ENCODE measurements around the gene PUM2.
"Not testable (repeated sequence)": the region's sequence is repeated elsewhere in the genome, so short reads cannot be mapped to it uniquely, and the experiment has no call there.

PUM2 gene, protein sequence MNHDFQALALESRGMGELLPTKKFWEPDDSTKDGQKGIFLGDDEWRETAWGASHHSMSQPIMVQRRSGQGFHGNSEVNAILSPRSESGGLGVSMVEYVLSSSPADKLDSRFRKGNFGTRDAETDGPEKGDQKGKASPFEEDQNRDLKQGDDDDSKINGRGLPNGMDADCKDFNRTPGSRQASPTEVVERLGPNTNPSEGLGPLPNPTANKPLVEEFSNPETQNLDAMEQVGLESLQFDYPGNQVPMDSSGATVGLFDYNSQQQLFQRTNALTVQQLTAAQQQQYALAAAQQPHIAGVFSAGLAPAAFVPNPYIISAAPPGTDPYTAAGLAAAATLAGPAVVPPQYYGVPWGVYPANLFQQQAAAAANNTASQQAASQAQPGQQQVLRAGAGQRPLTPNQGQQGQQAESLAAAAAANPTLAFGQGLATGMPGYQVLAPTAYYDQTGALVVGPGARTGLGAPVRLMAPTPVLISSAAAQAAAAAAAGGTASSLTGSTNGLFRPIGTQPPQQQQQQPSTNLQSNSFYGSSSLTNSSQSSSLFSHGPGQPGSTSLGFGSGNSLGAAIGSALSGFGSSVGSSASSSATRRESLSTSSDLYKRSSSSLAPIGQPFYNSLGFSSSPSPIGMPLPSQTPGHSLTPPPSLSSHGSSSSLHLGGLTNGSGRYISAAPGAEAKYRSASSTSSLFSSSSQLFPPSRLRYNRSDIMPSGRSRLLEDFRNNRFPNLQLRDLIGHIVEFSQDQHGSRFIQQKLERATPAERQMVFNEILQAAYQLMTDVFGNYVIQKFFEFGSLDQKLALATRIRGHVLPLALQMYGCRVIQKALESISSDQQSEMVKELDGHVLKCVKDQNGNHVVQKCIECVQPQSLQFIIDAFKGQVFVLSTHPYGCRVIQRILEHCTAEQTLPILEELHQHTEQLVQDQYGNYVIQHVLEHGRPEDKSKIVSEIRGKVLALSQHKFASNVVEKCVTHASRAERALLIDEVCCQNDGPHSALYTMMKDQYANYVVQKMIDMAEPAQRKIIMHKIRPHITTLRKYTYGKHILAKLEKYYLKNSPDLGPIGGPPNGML
- total RNA-seq, result 37.7 to 141 (median 71.3) reads per million in 17 experiments

DNA sequence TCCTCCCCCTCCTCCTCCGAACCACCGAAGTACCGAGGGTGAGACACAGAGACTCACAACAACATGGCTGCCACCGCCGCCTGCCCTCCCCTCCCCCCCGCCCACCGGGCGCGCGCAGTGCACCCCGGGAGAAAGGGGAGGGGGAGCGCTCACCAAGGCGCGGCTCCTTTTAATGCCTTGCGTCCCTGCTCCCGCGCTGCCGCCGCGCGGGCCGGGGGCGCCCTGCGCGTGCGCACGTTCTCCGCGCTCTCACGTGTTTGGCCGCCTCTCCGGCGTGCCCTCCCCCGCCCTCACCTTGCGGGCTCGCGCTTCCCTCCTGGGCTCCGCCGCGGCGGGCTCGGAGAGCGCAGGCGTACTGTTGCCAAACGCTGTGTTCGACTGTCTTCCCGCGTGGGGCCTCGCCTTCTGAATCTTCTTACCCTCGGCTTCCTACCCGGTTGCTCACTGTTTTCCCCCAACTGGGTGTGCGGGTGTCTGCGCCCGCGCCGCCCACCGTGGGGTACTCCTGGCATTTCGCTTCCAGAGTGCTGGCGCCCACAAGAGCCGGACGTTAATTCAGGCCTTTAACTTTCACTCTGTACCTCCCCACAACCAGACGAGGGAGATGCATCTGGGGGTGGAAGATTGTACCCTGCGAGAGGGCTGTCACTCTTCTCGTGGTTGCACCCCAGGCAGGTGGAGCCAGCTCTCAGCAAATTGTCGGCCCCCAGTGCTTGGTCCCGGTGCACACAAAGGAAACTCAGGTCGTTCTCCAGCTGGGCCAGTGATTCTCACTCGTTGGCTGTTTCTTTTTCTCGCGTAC, at the start of gene PUM2:
TSS of gene PUM2 (minus strand) at position 92 of the 802 bp plus-strand sequence. CDS start 23,484 bp downstream, outside the sequence.
- peak; percentile 93 to 97 (median 95) for DNase-seq

DNA sequence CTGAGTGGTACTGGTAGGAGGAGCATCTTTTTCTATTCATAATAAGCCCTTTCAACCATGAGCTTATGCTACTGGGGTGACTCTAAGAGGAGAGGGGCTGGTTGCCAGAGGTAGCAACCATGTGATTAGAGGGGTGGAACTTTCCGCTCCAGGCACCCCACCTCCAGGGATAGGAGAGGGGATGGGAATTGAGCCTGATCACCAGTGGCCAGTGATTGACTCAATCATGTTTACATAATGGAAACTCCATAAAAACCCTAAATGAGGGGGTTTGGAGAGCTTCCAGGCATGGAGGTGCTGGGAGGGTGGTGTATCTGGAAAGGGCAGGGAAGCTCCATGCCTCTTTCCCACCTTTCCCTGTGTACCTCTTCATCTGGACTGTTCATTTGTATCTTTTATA, 49.7 kb upstream of the PUM2 start:
- DNase-seq, result no peak

DNA sequence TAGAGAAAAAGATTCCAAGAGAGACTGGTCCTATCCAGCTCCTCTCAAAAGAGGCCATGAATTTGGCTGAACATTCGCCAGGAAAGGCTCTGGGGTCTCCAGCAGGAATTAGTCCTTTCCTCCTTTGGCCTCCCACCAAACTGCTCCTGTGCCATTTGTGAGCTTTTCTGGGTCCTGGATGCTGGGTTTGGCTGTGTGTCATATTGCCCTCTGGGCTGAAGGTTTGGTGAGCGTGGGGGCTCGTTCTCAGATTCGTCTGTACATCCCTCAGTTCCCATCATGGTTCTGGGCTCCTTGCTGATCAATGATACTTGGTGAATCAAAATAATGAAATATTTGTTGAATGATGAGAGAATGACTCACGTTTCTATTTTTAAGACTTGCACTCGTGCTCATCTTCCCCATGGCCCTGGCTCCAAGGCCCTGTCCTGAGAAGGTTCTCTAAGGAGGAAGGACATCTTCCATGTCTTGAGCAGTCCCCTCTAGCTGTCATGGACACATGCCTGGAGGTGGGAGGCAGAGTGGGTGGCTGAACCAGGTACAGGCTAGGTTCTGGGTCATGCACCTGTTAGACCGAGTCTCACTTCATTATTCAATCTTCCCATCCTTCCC, 48.4 kb upstream of the PUM2 start:
- DNase-seq, result peak in 1 of 4 experiments; percentile 20

DNA sequence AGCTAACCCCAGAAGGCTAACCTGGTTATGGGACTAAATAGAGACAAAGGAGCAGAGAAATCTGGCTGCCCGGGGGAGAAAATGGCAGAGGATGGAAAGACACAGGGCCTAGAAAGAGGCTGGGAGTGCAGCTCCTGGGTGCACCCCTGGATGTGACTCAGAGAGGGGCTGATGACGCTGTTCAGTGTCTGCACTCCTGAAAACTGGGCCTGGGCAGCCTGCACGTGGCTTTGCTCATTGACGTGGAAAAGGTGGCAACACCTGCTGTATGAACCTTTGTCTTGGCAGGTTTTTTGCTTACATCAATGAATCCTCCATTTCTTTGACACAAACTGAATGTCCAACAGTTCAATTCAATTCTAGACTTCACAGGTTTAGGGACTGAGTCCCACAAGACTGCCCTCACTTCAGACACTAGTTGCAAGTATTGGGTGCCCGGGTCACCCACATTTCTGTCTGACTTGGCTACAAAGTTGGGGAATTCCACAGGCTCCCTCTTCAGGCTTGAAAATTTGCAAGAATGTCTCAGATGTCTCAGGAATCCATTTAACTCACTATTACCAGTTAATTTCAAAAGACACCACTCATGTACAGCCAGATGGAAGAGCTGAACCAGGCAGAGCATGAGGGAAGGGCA, 47.3 kb upstream of the PUM2 start:
- no peak for DNase-seq

DNA sequence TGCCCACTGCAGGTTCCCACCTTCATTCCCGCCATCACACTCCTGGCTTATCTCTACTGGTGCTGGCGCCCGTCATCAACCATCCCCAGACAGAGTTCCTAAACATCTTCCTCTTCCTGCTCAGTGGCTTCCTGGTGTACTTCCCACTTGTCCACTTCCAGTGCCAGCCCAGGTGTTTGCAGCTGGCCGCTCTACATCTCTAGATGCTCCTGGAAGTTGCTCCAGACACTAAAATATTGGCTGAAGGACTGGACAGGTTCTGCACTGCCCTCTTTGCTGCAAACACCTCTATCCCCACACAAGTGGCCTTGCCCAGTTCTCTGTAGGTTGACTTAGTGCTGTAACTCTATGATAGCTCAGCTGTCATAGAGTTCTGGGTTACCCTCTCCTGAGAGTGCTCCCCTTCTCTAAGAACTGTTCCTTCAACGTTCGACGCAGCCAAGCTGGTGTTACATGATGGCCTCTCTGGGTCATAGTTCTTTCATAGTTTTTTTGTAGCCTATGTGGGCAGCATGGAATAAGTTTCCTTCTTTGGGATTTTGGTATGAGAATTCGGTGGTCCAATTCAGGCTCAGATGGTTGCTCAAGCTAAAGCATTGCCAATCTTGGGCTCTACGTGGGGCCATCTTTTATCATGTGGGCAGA, 45.8 kb upstream of the PUM2 start:
- no peak for DNase-seq

DNA sequence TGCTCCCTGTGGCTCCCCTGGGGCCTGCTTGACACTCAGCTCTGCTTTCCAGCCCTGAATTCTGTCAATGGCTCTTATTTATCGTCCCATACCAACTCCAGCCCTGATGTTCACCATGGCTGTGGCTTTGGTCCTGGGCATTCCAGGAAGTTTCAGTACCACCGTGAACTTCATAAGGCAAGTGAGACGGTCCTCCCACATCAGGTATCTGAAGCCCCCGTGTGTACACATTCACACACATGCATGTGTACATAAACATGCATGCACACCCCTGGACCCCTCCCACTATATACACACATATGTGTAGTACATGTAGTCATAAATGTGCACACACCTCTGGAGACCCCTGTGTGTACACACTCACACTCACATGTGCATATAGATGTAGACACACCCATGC, 43.3 kb upstream of the PUM2 start:
- no peak for DNase-seq

DNA sequence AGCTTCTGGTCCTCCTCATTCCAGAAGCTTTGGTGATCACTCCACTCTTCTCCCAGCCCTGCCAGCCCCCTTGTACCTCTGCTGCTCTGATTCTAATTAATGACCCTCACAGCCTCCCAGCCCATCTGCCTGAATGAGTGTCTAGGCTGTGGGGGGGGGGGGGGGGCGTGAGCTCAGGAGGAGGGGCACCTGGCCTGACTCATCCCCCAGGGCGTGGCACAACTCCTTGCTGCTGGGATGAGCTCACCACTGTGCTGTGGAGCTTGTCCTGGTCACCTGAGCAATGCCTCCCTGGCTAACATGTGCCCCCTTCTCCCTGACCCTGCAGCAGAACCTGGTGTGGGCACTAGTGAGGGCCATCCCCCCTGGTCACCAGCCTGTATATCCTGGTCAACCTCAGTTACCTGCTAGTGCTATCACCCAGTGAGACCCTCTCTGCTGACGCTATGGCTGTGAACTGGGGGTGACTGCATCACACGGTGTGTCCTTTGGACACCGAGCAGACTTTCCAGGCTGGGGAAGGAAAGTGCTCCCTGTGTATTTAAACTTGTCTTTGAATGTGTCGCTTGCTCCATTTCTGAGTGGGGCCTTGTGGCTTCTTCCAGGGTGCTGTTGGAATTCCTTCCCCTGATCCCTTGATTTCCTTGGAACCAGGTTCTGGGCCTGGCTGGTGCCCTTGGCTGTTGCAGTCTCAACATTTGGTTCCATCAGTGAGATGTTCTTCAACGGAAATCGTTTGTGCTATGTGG, 41.5 kb upstream of the PUM2 start:
- DNase-seq, result no peak

DNA sequence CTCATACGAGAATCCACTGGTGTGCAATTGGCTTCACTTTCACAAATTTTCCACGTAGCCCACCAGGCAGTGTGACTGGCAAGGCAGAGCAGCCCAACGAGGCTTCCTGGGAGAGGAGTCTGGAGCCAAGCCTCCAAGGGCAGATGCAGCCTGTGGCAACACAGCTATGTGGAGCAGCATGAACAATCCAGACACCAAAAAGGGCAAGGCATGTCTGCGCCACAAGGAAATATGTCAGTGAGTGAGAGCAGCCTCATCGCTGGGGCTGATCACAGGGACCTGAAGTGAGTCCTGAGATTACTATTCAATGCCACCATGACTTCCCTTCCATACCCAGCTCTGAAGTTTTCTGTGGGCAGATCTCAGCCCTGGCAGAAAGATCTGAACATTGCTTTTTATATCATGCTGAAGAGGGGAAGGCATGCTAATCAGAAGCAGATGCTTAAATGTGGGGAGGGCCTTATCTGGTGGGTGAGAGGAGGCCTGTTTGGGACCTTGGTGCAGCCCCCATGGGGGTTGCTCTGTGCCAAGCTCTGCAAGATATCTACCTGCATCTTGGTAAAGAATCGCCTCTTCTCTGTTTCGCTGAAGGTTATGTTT, 40.0 kb upstream of the PUM2 start:
- no peak for DNase-seq

DNA sequence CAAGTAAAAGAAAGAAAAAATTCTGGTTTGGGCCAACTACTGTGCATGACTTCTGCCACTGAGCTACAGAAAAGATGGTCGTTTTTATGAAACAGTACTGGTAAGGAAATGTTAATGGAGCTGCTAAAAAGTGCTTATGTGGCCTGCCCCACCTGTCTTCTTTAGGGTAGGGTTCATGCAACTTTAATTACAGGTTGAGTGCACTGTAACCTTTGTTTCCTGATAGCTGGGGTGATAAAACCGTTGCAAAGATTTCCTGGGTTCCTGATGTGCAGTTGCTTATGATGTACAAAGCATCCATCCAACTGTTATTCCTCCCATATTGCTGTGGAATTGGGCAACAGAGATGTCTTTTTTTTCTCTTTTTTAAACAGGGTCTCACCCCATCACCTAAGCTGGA, 34.3 kb upstream of the PUM2 start:
- DNase-seq, result no peak

DNA sequence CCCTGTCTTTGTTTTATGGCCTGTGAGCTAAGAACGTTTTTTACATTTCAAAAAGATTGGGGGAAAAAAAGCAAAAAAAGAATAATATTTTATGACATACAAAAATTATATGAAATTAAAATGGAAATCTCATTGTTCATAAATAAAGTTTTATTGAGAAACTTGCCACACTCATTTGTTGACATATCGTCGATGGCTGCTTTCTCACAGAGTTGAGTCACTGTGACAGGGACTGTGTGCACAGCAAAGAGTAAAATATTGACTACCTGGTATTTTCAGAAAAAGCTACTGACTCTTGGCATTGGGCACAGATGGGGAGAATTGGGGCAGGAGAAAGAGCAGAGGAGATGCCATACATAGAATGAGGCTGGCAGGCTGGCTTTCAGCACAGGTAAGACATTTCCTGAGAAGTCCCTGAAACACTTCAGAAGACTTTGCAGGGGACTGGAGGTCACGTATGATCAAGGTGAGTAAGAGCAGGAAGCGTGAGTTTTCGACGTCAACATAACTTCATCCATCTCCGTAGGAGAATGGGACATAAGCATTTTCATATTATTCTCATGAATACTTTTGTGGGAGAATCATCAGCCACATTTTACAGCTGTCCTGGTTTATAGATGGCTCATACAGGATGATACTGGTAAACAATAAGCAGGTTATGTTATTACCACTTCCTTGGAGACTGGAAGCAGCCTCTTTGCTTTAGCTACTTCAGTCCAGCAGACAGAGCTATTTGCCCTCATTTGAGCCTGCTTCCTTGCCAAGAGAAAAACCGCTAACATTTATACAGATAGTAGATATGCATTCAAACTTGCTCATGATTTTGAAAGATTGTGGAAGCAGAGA, 32.5 kb upstream of the PUM2 start:
- DNase-seq, result no peak

DNA sequence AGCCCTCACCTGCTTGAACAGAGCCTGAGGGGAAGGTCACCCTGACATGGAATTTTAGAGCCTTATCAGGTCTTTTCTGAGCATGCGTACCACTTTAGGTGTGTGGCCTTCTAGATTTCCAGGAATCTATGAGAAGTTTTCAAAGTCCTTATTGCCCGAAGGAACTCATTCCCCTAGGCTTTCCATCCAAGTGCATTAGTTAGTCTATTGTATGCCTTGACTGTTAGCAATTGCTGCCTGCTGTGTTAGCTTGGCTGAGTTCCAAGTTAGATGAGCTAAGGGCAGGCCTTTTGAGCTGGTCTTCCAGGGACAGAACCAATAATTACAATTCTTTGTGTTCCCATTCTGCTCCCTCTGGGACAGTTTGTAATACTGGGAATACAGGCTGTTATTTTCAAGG, 30.8 kb upstream of the PUM2 start:
- no peak for DNase-seq

DNA sequence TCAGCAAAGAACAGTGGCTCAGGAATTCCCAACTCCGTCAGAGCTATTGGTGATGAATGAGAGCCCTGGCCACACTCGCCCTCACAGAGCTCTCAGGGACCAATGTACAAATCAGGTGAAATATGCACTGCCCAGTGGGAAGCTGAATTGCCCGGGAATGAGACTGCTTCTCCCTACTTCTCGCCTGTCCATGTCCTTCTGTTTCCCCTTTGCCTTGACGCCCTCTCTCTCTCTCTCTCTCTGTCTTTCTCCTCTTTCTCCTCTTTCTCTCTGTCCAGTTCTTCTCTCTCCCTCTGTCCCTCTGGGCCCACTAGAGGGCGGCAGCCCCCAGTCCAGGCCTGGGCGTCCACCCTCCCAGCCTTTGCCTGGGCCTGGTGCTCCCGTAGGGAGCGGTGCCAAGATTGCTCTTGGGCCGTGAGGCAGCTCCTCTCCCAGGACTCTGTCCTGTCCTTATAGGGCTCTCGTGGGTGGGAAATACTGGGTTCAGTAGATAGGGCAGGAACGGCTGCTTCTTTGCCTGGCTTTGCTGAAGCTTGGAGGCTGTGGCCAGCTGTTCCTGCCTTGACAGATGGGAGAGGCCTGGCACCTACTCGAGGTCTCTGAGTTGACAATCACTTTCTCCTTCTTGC, 28.4 kb upstream of the PUM2 start:
- DNase-seq, result peak; percentile 42 to 72 (median 57)

DNA sequence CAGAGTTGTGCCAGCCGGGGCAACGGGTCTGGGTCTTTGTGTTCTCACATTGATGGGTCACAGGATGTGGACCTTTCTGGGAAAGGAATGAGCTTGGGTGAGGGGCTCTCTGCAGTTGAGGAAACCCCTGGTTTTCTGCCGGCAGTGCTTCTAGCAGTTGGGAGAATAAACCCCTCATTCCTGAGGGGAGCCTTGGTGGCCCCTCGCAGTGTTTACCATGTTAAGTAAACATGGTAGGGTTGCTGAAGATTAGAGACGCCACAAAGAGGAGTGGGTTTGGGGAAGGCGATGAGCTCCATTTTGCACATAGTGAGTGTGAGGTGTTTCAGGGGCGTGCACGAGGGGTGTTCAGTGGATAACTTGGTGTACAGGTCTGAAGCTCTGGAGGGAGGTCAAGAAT, 27.7 kb upstream of the PUM2 start:
- DNase-seq, result no peak

DNA sequence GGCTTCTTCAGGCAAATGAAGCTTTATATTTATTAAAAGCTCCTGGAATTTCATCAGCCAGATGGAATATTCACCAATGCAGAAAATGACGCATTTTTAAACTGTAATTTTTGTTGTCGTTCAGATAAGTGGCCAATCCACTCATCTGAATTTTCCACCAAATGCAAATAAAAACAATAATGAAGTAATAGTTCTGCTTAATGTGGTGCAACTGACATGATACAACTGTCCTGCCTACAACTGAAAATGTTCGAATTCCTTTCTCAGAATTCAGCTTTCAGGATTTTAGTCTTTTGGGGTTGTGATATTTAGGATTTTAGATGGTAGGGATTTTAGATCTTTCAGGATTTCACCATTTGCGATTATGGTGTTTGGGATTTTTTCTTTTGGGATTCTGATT, 27.1 kb upstream of the PUM2 start:
- no peak for DNase-seq

DNA sequence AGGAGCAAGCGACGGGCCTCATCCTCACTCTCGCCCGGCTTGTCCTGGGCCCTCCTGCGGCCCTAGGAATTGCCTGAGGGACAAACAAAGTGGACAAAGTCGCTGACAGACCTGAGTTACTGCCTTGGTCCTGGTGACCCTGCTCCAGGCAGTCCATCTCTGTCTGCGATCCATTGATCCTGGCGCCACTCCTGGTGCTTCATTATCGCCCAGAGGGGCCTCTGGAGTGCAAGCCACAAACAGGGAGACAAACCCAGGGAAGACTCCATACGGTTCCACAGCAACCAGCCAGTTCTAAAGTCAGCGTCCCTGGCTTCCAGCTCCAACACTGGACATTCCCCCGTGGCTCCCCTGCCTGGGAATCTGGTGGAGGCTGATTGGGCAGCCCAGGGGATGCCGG, 24.3 kb upstream of the PUM2 start:
- DNase-seq, result not testable (repeated sequence)

DNA sequence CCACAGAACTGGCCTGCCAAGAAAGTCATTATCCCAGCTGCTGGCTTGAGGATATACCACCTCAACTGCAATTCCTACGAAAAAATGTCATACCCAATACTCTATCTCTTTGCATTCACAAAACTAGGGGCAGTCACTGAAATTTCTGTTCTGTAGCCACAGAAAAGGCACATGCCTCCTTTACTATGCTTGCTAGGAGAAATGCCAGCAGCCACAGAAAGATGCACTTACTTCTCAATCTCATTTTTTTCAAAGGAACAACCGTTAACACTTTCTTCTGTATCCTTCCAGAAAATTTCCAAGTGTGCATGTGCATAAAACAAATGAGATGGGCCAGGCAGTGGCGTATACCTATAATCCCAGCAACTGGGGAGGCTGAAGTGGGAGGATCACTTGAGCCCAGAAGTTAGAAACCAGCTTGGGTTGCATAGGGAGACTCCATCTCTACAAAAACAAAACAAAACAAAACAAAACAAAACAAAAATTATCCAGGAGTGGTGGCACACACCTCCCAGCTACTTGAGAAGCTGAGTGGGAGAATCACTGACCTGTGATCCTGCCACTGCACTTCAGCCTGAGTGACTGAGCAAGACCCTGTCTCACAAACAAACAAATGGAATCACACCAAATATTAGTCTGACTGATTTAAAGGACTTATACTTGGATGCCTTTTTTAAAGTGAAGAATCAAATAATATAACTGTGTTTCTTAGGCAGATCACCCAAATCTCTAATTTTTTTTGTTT, 22.4 kb upstream of the PUM2 start:
- no peak for DNase-seq

DNA sequence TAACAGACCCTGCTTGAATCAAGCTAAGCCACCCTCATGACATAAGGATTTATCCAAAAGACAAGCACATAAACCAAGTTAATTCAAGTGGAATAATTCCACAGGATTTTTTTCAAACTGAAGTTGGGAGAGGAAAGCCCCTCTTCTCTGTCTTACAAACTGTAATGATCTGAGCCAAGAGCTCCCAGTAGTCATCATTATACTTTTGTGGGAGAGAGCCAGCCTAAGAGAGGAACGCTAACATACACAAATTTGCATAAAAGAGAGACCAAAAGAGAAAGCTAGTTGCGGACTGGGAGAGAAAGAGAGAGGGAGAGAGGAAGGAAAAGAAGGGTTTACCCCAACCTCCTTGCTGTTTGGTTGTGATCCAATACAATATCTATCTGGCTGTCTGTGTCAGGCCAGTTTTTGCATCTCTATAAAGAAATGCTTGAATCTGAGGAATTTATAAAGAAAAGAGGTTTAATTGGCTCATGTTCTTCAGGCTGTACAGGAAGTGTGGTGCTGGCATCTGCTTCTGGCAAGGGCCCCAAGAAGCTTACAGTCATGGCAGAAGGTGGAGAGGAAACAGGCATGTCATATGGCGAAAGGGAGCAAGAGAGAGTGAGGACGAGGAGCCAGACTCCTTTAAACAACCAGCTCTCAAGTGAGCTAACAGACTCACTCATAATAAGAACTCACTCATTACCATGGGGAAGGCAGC, 20.8 kb upstream of the PUM2 start:
- DNase-seq, result no peak

Data from suppressor macrophage (primary cell).